Measurements from ENCODE around the gene ABI2.
"Not testable (repeated sequence)": the region's sequence is repeated elsewhere in the genome, so short reads cannot be mapped to it uniquely, and the experiment has no call there.

The ABI2 gene

DNA sequence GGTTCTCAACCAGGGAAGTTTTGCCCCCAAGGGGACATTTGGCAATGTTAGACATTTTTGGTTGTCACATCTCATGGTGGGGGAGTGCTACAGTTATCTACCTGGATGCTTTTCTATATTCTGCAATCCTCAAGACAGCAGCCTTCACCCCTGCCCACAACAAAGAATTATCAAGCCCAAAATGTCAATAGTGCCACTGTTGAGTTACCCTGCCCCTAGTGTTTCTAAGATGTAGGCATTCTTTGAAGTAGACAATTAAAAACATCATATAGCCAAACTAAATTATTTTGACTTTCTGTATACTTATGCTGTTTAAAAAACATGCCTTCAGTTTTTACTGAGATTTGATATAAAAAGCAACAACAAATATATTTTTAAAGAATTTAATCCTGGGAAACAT lies 48.0 kb downstream of the ABI2 start:
- TF ChIP-seq CTCF (IDR thresholded peaks at IDR 0.05; ENCODE audit: control insufficient read depth, insufficient read depth, low read depth, low read length, missing control alignments): no peak
- no peak for DNase-seq (ENCODE audit: low read depth)
- H3K4me3 ChIP-seq (ENCODE audit: control insufficient read depth, low read depth, low read length): no peak overlapping the region

DNA sequence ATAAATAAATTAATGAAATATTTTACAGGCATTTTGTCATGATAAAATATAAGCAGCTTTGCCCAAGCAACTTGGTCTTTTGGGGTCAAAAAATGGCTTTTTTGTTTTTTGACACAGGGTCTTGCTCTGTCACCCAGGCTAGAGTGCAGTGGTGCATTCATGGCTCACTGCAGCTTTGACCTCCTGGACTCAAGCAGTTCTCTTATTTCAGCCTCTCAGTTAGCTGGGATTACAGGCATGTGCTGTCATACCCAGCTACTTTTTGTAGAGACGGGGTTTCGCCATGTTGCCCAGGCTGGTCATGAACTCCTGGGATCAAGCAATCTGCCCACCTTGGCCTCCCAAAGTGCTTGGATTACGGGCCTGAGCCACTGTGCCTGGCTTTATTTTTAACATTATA lies 51.0 kb downstream of the ABI2 start:
- no peak for TF ChIP-seq CTCF (IDR thresholded peaks at IDR 0.05; ENCODE audit: control insufficient read depth, insufficient read depth, low read depth, low read length, missing control alignments)
- no peak for DNase-seq (ENCODE audit: low read depth)
- H3K4me3 ChIP-seq (ENCODE audit: control insufficient read depth, low read depth, low read length): no peak overlapping the region

DNA sequence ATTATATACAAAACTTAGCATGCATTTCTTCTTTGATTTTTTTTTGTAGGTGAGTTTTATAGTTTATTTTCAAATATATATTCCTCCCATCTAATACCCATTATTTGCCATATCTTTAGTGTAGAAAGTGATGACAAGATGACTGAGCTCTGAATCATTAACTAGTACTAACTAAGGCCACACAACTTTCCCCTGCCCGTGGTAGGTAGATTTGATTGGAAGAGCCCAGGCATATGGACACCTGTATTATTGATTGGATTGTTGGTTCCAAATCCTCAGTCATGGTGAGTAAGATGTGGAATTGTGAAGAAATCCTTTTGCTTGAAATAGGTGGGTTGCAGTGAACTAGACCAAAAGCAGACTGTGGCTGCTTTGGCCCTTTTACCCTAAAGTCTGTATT lies 54.8 kb downstream of the ABI2 start:
- no peak for DNase-seq (ENCODE audit: low read depth)
- TF ChIP-seq CTCF (IDR thresholded peaks at IDR 0.05; ENCODE audit: control insufficient read depth, insufficient read depth, low read depth, low read length, missing control alignments): no peak
- H3K4me3 ChIP-seq (ENCODE audit: control insufficient read depth, low read depth, low read length): no peak overlapping the region

- DNase-seq (ENCODE audit: low read depth); H3K4me3 ChIP-seq (ENCODE audit: control insufficient read depth, low read depth, low read length): not testable (repeated sequence)
Observed at GRCh38 chr2:203388153-203388552, 60.0 kb downstream of the ABI2 start.

- H3K4me3 ChIP-seq (ENCODE audit: control insufficient read depth, low read depth, low read length): no peak overlapping the region
- TF ChIP-seq CTCF (IDR thresholded peaks at IDR 0.05; ENCODE audit: control insufficient read depth, insufficient read depth, low read depth, low read length, missing control alignments): no peak
- no peak for DNase-seq (ENCODE audit: low read depth)
Observed at GRCh38 chr2:203394519-203395227, 66.5 kb downstream of the ABI2 start.

- TF ChIP-seq CTCF (IDR thresholded peaks at IDR 0.05; ENCODE audit: control insufficient read depth, insufficient read depth, low read depth, low read length, missing control alignments): no peak
Observed at GRCh38 chr2:203395858-203396257, 67.7 kb downstream of the ABI2 start.

DNA sequence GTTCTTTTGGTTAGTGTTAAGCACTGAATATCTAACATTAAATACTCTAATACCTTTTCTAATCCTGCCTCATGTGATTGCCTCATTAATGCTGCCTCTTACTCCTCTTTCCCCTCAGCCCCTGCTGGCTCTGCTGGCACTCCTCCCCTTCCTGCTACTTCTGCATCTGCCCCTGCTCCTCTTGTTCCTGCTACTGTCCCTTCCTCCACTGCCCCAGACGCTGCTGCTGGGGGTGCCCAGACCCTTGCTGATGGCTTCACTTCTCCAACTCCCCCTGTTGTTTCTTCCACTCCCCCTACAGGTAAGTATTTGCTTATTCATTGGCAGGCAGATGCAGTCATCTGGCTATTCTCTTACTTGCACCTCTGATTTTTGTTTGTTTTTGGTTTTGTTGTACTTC lies 68.5 kb downstream of the ABI2 start:
- no peak for DNase-seq (ENCODE audit: low read depth)
- no peak overlapping the region for H3K4me3 ChIP-seq (ENCODE audit: control insufficient read depth, low read depth, low read length)
- TF ChIP-seq CTCF (IDR thresholded peaks at IDR 0.05; ENCODE audit: control insufficient read depth, insufficient read depth, low read depth, low read length, missing control alignments): peak; percentile 28

More at GRCh38 chr2:203395858-203396257, 67.7 kb downstream of the ABI2 start:
- H3K4me3 ChIP-seq (ENCODE audit: control insufficient read depth, low read depth, low read length): no peak overlapping the region
- no peak for DNase-seq (ENCODE audit: low read depth)

All from AG09309 (cell line).